HCT116 (cell line): Measurements from ENCODE around the gene CCL16. TPM values are rescaled to one million over a fixed set of nuclear protein-coding genes. Genes with fewer than 3 reads are reported as not detected.

ENCODE experiments used
- ATAC-seq: fragments of 200-7000 bp; cut with Tn5 transposase; 2 replicates; pipeline ENCODE4 v1.9.1; 2020; ENCODE audit warnings: mild to moderate bottlenecking, moderate library complexity
- BruUV-seq: library from RNA; stranded (reverse); fragments of 400-500 nt; replicated peaks from 2 replicates; lab custom pipeline; 2021; lab: Mats Ljungman, UMichigan
- CTCF ChIA-PET: fragments of 300-600 bp; sonication (Branson Sonifier 250); formaldehyde crosslinking; loops from one replicate; lab custom pipeline; 2021; ENCODE audit warnings: antibody characterized with exemption; lab: Charles Lee
- POLR2A ChIA-PET: fragments of 300-600, 350-600 bp; sonication (Branson Sonifier 250); formaldehyde crosslinking; loops from one replicate; lab custom pipeline; 2021; ENCODE audit warnings: antibody characterized with exemption; lab: Charles Lee
- RAD21 ChIA-PET, 2 experiments: fragments of 300-600 bp; sonication (Branson Sonifier 250); formaldehyde crosslinking; loops; one replicate each; lab custom pipeline; 2023; ENCODE audit warnings: low total read pairs in 2 of 2; ENCODE audit not compliant: uncharacterized antibody in 2 of 2, unreplicated experiment in 2 of 2, low non-redundant PET in 1 of 2; lab: Charles Lee
- DNase-seq: peaks from one replicate; pipeline ENCODE4 v3.0.0-alpha.2; 2010; ENCODE audit warnings: low read depth, low spot score
- H2AFZ ChIP-seq: fragments of 200-600 bp; shearing (Covaris generic), sonication (generic); 2 replicates; pipeline ENCODE4 v1.6.1; 2017; ENCODE audit warnings: low read depth, mixed run types, mixed read lengths, antibody characterized with exemption, low read length; ENCODE audit not compliant: poor library complexity, severe bottlenecking
- H3K27ac ChIP-seq: 2 replicates; pipeline ENCODE4 v1.5.1; 2012; ENCODE audit warnings: low read depth, low read length
- H3K27me3 ChIP-seq: fragments of 200-600 bp; sonication (generic); 2 replicates; pipeline ENCODE4 v1.6.1; 2016; ENCODE audit warnings: mixed run types, low read length, mixed read lengths; ENCODE audit not compliant: insufficient read depth
- H3K36me3 ChIP-seq, 2 experiments: fragments of 200-500 bp in 1 of 2; fragments of 200-600 bp in 1 of 2; sonication (Bioruptor generic) in 1 of 2; sonication (generic) in 1 of 2; 2 replicates each; pipeline versions ENCODE4 v1.5.1 to v1.6.1; 2014 to 2016; ENCODE audit warnings: low read length in 2 of 2, inconsistent platforms in 1 of 2, mixed read lengths in 1 of 2, mixed run types in 1 of 2; ENCODE audit not compliant: insufficient read depth in 2 of 2, control insufficient read depth in 1 of 2
- H3K4me1 ChIP-seq, 2 experiments: fragments of 200-600 bp in 1 of 2; sonication (generic) in 1 of 2; 2 replicates each; pipeline versions ENCODE4 v1.5.1 to v1.6.1; 2012 to 2017; ENCODE audit warnings: low read length in 2 of 2, inconsistent platforms in 1 of 2, mild to moderate bottlenecking in 1 of 2, mixed read lengths in 1 of 2, mixed run types in 1 of 2, moderate library complexity in 1 of 2; ENCODE audit not compliant: insufficient read depth in 2 of 2, control insufficient read depth in 1 of 2
- H3K4me2 ChIP-seq: fragments of 200-600 bp; sonication (generic); 2 replicates; pipeline ENCODE4 v1.6.1; 2017; ENCODE audit warnings: mixed run types, low read length, mixed read lengths
- H3K4me3 ChIP-seq, 2 experiments: fragments of 200-600 bp in 1 of 2; sonication (generic) in 1 of 2; replicated peaks in 1 of 2; 2 replicates each; pipeline ENCODE4 v1.5.1; 2011 to 2016; ENCODE audit warnings: low read length in 2 of 2, control low read depth in 1 of 2, low read depth in 1 of 2, mild to moderate bottlenecking in 1 of 2, mixed read lengths in 1 of 2, mixed run types in 1 of 2
- H3K79me2 ChIP-seq: fragments of 200-600 bp; sonication (generic); 2 replicates; pipeline ENCODE4 v1.6.1; 2017; ENCODE audit warnings: mild to moderate bottlenecking, mixed run types, low read length, moderate library complexity, mixed read lengths; ENCODE audit not compliant: insufficient read depth
- H3K9ac ChIP-seq: fragments of 200-600 bp; sonication (generic); 2 replicates; pipeline ENCODE4 v1.6.1; 2016; ENCODE audit warnings: low read length, mixed read lengths
- H3K9me2 ChIP-seq: fragments of 200-600 bp; sonication (generic), shearing (Covaris generic); 2 replicates; pipeline ENCODE4 v1.6.1; 2017; ENCODE audit warnings: mixed run types, mild to moderate bottlenecking, moderate library complexity; ENCODE audit not compliant: insufficient read depth
- H3K9me3 ChIP-seq, 2 experiments: fragments of 200-500 bp in 1 of 2; fragments of 200-600 bp in 1 of 2; sonication (Bioruptor generic) in 1 of 2; sonication (generic) in 1 of 2; 2 replicates each; pipeline ENCODE4 v1.6.1; 2014 to 2017; ENCODE audit warnings: low read length in 2 of 2, mixed read lengths in 2 of 2, inconsistent platforms in 1 of 2, low read depth in 1 of 2, mild to moderate bottlenecking in 1 of 2, mixed run types in 1 of 2, moderate library complexity in 1 of 2; ENCODE audit not compliant: control insufficient read depth in 1 of 2, insufficient read depth in 1 of 2
- H4K20me1 ChIP-seq: fragments of 200-600 bp; sonication (generic), shearing (Covaris generic); 2 replicates; pipeline ENCODE4 v1.6.1; 2017; ENCODE audit warnings: mixed run types, mild to moderate bottlenecking, moderate library complexity; ENCODE audit not compliant: insufficient read depth
- CBX3 ChIP-seq: IDR thresholded peaks from 2 replicates; pipeline ENCODE4 v1.6.1; 2012; ENCODE audit warnings: low read depth
- EGR1 ChIP-seq: IDR thresholded peaks from 2 replicates; pipeline ENCODE4 v1.6.1; 2012; ENCODE audit warnings: low read depth
- EZH2 ChIP-seq: fragments of 200-600 bp; sonication (generic); IDR thresholded peaks from 2 replicates; pipeline ENCODE4 v1.6.1; 2017; ENCODE audit warnings: antibody characterized with exemption, mixed run types
- FOSL1 ChIP-seq: IDR thresholded peaks from 2 replicates; pipeline ENCODE4 v1.6.1; 2012; ENCODE audit warnings: low read depth
- POLR2A ChIP-seq: IDR thresholded peaks from 2 replicates; pipeline ENCODE4 v1.7.0; 2011; ENCODE audit warnings: borderline replicate concordance; ENCODE audit not compliant: insufficient read depth, insufficient read length; ENCODE audit errors: extremely low read depth
- RAD21 ChIP-seq: IDR thresholded peaks from 2 replicates; pipeline ENCODE4 v1.6.1; 2012; ENCODE audit warnings: low read depth, mild to moderate bottlenecking
- SP1 ChIP-seq: IDR thresholded peaks from 2 replicates; pipeline ENCODE4 v1.6.1; 2012; ENCODE audit warnings: low read depth
- SRF ChIP-seq: IDR thresholded peaks from 2 replicates; pipeline ENCODE4 v1.6.1; 2012; ENCODE audit warnings: low read depth
- TCF7L2 ChIP-seq: IDR thresholded peaks from 2 replicates; pipeline ENCODE4 v1.7.0; 2011; ENCODE audit warnings: borderline replicate concordance, inconsistent platforms; ENCODE audit not compliant: insufficient read depth, insufficient read length; ENCODE audit errors: extremely low read depth
- ZNF274 ChIP-seq: fragments of 200-500 bp; sonication (Bioruptor generic); IDR thresholded peaks from 2 replicates; pipeline ENCODE4 v1.6.1; 2014; ENCODE audit warnings: mild to moderate bottlenecking, low read depth, low read length, inconsistent platforms
- intact Hi-C: fragments of 100-400 bp; cut with micrococcal nuclease; formaldehyde crosslinking; loops from 2 replicates; pipeline ENCODE4 v1.10.0; 2022
- total RNA-seq: library from RNA; stranded (reverse); gene quantifications from one replicate; pipeline ENCODE4 v1.2.1, GENCODE V29; 2021; ENCODE audit not compliant: unreplicated experiment
- TF ChIP-seq, protein P1 (sequence below): IDR thresholded peaks from 2 replicates; pipeline ENCODE4 v1.6.1; 2012
- TF ChIP-seq, protein P2 (sequence below), 3 experiments: fragments of 200-600 bp in 1 of 3; sonication (generic) in 1 of 3; IDR thresholded peaks in 2 of 3; conservative IDR thresholded peaks in 1 of 3; 2 replicates each; pipeline ENCODE4 v1.5.1; 2012 to 2017; ENCODE audit warnings: low read depth in 2 of 3, low read length in 2 of 3, antibody characterized with exemption in 1 of 3, borderline replicate concordance in 1 of 3, control low read depth in 1 of 3, mild to moderate bottlenecking in 1 of 3, mixed read lengths in 1 of 3, mixed run types in 1 of 3, moderate library complexity in 1 of 3; ENCODE audit not compliant: insufficient read depth in 1 of 3
- TF ChIP-seq, protein P3 (sequence below): IDR thresholded peaks from 2 replicates; pipeline ENCODE4 v1.6.1; 2011; ENCODE audit warnings: mild to moderate bottlenecking, low read length, moderate library complexity; ENCODE audit not compliant: insufficient replicate concordance; ENCODE audit errors: extremely low read depth
- TF ChIP-seq, protein P4 (sequence below): IDR thresholded peaks from 2 replicates; pipeline ENCODE4 v1.6.1; 2012
- TF ChIP-seq, protein P5 (sequence below): IDR thresholded peaks from 2 replicates; pipeline ENCODE4 v1.6.1; 2012; ENCODE audit warnings: low read depth

The CCL16 gene
- total RNA-seq, 1 experiment from 2014 or later, result not detected

DNA sequence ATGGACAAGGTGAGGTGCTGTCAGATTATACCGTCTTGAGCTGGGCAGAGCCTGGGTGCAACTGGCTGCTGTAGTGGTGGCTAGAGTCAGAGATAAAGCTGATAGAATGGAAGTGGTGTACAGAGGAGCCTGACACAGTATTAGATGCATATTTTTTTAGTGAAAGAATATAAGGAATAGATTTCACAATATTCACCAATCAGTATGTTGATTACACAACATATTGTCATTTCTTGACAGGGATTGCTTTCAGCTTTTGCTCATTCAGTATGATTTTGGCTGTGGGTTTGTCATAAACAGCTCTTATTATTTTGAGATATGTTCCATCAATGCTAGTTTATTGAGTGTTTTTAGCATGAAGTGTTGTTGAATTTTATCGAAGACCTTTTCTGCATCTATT is 38.1 kb upstream of the CCL16 start:
- H3K9me2 ChIP-seq, result no peaks in the 10 kb centered on the region
- BruUV-seq, result no TSS peak
- RAD21 ChIA-PET, result no interaction called here
- H3K9ac ChIP-seq, result no peak overlapping the region
- TF ChIP-seq EZH2 (no peak), SP1 (no peak), EGR1 (no peak), TCF7L2 (no peak), SRF (no peak), POLR2A (no peak), ZNF274 (no peak), RAD21 (no peak), CBX3 (no peak), FOSL1 (no peak)
- TF ChIP-seq, protein P1, sequence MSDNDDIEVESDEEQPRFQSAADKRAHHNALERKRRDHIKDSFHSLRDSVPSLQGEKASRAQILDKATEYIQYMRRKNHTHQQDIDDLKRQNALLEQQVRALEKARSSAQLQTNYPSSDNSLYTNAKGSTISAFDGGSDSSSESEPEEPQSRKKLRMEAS, result no peak
- TF ChIP-seq, protein P2, sequence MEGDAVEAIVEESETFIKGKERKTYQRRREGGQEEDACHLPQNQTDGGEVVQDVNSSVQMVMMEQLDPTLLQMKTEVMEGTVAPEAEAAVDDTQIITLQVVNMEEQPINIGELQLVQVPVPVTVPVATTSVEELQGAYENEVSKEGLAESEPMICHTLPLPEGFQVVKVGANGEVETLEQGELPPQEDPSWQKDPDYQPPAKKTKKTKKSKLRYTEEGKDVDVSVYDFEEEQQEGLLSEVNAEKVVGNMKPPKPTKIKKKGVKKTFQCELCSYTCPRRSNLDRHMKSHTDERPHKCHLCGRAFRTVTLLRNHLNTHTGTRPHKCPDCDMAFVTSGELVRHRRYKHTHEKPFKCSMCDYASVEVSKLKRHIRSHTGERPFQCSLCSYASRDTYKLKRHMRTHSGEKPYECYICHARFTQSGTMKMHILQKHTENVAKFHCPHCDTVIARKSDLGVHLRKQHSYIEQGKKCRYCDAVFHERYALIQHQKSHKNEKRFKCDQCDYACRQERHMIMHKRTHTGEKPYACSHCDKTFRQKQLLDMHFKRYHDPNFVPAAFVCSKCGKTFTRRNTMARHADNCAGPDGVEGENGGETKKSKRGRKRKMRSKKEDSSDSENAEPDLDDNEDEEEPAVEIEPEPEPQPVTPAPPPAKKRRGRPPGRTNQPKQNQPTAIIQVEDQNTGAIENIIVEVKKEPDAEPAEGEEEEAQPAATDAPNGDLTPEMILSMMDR (IDR thresholded peaks at IDR 0.05 in 2 of 3, conservative IDR thresholded peaks at IDR 0.05 in 1 of 3; ENCODE audit: borderline replicate concordance in 1 of 3, insufficient read depth in 1 of 3, low read depth in 2 of 3, low read length in 2 of 3), result no peak
- TF ChIP-seq, protein P3, sequence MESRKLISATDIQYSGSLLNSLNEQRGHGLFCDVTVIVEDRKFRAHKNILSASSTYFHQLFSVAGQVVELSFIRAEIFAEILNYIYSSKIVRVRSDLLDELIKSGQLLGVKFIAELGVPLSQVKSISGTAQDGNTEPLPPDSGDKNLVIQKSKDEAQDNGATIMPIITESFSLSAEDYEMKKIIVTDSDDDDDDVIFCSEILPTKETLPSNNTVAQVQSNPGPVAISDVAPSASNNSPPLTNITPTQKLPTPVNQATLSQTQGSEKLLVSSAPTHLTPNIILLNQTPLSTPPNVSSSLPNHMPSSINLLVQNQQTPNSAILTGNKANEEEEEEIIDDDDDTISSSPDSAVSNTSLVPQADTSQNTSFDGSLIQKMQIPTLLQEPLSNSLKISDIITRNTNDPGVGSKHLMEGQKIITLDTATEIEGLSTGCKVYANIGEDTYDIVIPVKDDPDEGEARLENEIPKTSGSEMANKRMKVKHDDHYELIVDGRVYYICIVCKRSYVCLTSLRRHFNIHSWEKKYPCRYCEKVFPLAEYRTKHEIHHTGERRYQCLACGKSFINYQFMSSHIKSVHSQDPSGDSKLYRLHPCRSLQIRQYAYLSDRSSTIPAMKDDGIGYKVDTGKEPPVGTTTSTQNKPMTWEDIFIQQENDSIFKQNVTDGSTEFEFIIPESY, result no peak
- TF ChIP-seq, protein P4, sequence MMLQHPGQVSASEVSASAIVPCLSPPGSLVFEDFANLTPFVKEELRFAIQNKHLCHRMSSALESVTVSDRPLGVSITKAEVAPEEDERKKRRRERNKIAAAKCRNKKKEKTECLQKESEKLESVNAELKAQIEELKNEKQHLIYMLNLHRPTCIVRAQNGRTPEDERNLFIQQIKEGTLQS, result no peak
- TF ChIP-seq, protein P5, sequence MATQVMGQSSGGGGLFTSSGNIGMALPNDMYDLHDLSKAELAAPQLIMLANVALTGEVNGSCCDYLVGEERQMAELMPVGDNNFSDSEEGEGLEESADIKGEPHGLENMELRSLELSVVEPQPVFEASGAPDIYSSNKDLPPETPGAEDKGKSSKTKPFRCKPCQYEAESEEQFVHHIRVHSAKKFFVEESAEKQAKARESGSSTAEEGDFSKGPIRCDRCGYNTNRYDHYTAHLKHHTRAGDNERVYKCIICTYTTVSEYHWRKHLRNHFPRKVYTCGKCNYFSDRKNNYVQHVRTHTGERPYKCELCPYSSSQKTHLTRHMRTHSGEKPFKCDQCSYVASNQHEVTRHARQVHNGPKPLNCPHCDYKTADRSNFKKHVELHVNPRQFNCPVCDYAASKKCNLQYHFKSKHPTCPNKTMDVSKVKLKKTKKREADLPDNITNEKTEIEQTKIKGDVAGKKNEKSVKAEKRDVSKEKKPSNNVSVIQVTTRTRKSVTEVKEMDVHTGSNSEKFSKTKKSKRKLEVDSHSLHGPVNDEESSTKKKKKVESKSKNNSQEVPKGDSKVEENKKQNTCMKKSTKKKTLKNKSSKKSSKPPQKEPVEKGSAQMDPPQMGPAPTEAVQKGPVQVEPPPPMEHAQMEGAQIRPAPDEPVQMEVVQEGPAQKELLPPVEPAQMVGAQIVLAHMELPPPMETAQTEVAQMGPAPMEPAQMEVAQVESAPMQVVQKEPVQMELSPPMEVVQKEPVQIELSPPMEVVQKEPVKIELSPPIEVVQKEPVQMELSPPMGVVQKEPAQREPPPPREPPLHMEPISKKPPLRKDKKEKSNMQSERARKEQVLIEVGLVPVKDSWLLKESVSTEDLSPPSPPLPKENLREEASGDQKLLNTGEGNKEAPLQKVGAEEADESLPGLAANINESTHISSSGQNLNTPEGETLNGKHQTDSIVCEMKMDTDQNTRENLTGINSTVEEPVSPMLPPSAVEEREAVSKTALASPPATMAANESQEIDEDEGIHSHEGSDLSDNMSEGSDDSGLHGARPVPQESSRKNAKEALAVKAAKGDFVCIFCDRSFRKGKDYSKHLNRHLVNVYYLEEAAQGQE, result no peak
- TF ChIP-seq, all 23 proteins: peak for 0
- H3K27me3 ChIP-seq, result peaks cover 14% of the 10 kb centered on the region
- no peaks in the 10 kb centered on the region for H4K20me1 ChIP-seq
- no peaks in the 10 kb centered on the region for H3K4me1 ChIP-seq
- CTCF ChIA-PET, result no interaction called here
- H3K36me3 ChIP-seq, result no peaks in the 10 kb centered on the region
- DNase-seq (no peak), ATAC-seq (no peak)
- no peaks in the 10 kb centered on the region for H3K9me3 ChIP-seq
- H3K79me2 ChIP-seq, result no peaks in the 10 kb centered on the region
- no peak overlapping the region for H3K4me3 ChIP-seq
- intact Hi-C loops, result no loop called here
- POLR2A ChIA-PET, result no interaction called here
- H3K27ac ChIP-seq, result no peak overlapping the region
- H3K4me2 ChIP-seq, result no peak overlapping the region
- H2AFZ ChIP-seq, result no peak overlapping the region
